Mucosa of descending colon (tissue), 3 donors: ENCODE results near the gene CIDEB. TPM values are rescaled to one million over a fixed set of nuclear protein-coding genes. Genes with fewer than 3 reads are reported as not detected.
"Not testable (repeated sequence)": the region's sequence is repeated elsewhere in the genome, so short reads cannot be mapped to it uniquely, and the experiment has no call there.

Experiments used
- ATAC-seq: fragments of 200-7000 bp; cut with Tn5 transposase; one replicate; pipeline ENCODE4 v1.9.1; 2020; ENCODE audit warnings: mild to moderate bottlenecking, moderate library complexity
- DNase-seq, 3 donors: peaks; one replicate each; pipeline ENCODE4 v3.0.0-alpha.2; 2020
- H3K36me3 ChIP-seq: fragments of 200-600 bp; one replicate; pipeline ENCODE4 v1.8.0; 2021; ENCODE audit warnings: low read depth, mild to moderate bottlenecking
- H3K4me1 ChIP-seq: fragments of 200-600 bp; one replicate; pipeline ENCODE4 v1.8.0; 2021; ENCODE audit warnings: low read depth, mild to moderate bottlenecking
- H3K4me3 ChIP-seq: fragments of 200-600 bp; one replicate; pipeline ENCODE4 v1.8.0; 2021; ENCODE audit warnings: mild to moderate bottlenecking
- H3K9me3 ChIP-seq: fragments of 200-600 bp; one replicate; pipeline ENCODE4 v1.8.0; 2021; ENCODE audit warnings: mild to moderate bottlenecking
- intact Hi-C, 2 donors: fragments of 100-400 bp; cut with DNase I in 1 of 2; cut with micrococcal nuclease in 1 of 2; formaldehyde crosslinking; loops; one replicate each; pipeline versions ENCODE4 v1.11.0 to v1.11.1; 2022; cut with DNase I, micrococcal nuclease
- total RNA-seq, 3 donors: library from RNA; stranded (reverse); fragmentation: NEBNext Ultra II Directional in 2 of 3; extraction: Animal tissue kit (Norgen Biotek cat#: 25700) in 2 of 3; gene quantifications; one replicate each; pipeline versions ENCODE4 v1.2.1 to v1.2.4, GENCODE V29; 2021 to 2023
- TF ChIP-seq, protein P1 (sequence below): fragments of 200-600 bp; IDR thresholded peaks from one replicate; pipeline ENCODE4 v1.8.0; 2022; ENCODE audit warnings: antibody characterized with exemption, mild to moderate bottlenecking
- donor health status: DM: no; HTN: no; CAD: no; lungs with moderate emphysema.
- donor health status: DM: no; HTN: no; CAD: no.
- donor health status: DM: no; HTN: yes; CAD: no.

CIDEB gene
- total RNA-seq, 3 donors from 2014 or later: 8.5 to 15.8 (median 12.1) TPM

DNA sequence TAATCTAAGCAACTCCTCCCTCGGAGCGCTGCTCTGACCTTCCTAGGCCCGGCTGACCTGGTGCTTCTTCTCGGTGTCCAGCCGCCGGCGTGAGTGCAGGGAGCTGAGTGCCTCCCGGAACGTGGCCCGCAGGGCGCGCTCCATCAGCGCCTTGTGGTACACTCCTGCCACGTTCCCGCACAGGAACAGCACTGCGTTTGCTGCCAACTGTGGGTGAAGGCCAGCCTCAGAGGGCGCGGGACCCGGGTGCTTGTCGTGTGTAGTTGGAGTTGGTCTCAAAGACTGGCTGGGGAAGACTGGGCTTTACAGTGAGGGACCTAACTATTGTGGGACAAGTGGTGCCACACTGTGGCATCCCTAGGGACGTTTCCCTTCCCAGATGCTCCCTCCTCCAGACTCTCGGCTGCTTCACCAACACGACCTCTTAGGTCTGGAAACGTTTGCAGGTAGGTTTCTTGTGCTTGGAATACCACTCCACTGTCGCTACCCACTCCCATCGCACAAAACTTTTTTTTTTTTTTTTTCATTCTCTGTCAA is 24.0 kb upstream of the CIDEB start:
- no peaks in the 10 kb centered on the region for H3K9me3 ChIP-seq
- peak in 2 of 3 donors; percentile 42 to 62 for DNase-seq
- peaks cover 36% of the 10 kb centered on the region for H3K4me1 ChIP-seq
- TF ChIP-seq, protein P1, sequence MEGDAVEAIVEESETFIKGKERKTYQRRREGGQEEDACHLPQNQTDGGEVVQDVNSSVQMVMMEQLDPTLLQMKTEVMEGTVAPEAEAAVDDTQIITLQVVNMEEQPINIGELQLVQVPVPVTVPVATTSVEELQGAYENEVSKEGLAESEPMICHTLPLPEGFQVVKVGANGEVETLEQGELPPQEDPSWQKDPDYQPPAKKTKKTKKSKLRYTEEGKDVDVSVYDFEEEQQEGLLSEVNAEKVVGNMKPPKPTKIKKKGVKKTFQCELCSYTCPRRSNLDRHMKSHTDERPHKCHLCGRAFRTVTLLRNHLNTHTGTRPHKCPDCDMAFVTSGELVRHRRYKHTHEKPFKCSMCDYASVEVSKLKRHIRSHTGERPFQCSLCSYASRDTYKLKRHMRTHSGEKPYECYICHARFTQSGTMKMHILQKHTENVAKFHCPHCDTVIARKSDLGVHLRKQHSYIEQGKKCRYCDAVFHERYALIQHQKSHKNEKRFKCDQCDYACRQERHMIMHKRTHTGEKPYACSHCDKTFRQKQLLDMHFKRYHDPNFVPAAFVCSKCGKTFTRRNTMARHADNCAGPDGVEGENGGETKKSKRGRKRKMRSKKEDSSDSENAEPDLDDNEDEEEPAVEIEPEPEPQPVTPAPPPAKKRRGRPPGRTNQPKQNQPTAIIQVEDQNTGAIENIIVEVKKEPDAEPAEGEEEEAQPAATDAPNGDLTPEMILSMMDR: no peak
- H3K4me3 ChIP-seq: no peak overlapping the region
- ATAC-seq: no peak
- H3K36me3 ChIP-seq: no peaks in the 10 kb centered on the region
- intact Hi-C loops: loop anchor here (5.0 kb wide), 3 partner anchors 36 to 106 kb away; partner anchors contain the start of gene NFATC4 (in 1 of the 2)

DNA sequence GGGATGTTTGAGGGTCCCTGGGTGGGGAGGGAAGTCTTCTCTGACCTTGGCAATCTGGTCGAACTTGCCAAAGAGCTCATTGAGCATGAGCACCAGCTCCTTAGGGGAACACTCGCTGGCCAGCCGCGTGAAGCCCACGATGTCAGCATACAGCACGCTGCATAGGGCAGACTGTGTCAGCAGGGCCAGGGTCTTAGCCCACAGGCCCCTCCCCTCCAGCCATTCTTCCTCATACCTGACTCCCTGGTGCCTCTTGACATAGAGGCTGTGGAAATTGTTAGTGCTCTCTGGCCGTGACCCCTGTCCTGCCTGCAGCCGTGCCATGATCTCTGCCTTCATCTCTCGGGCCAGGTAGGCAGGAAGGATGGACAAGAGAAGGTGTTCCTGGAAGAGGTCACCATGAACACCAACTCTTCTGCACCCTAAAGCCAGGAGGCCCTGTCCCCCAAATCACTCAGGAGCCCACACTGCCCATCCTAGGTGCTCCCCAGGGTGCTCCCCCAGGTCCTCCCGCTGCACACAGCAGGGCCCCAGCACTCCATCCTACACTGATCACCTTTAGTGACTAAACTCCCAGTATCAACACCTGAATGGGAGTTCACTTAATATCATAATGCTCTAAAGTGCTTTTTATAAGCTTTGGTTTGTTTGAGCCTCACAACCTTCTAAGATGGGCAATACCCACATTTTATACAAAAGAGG is 23.3 kb upstream of the CIDEB start:
- ATAC-seq (no peak), DNase-seq (peak in 1 of 3 donors; percentile 55)
- TF ChIP-seq, protein P1: no peak
- H3K4me1 ChIP-seq: peaks cover 36% of the 10 kb centered on the region
- intact Hi-C loops: loop anchor here (5.0 kb wide), 3 partner anchors 36 to 106 kb away; partner anchors contain the start of gene NFATC4 (in 1 of the 2)
- no peak overlapping the region for H3K4me3 ChIP-seq
- no peaks in the 10 kb centered on the region for H3K36me3 ChIP-seq
- H3K9me3 ChIP-seq: no peaks in the 10 kb centered on the region

DNA sequence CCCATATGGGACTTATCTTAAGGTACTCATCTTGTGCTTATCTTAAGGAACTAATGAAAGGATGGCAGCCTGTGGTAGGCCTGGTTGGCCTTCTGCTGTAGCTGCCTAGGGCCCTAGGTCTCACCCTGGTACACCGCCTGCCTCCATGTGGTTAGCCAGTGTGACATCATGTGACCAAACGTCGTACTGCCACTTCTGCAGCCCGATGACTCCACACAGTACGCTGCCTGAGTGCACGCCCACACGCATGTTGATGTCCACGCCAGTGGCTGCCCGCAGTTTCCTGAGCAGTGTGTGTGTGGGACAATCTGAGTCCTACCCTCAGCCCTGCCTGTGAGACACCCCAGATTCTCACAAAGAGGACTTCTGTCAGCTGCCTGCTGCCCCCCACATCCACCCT is 22.0 kb upstream of the CIDEB start:
- peaks cover 29% of the 10 kb centered on the region for H3K4me1 ChIP-seq
- TF ChIP-seq, protein P1: no peak
- no peaks in the 10 kb centered on the region for H3K9me3 ChIP-seq
- peak; percentile 48 to 84 (median 57) for DNase-seq
- no peak overlapping the region for H3K4me3 ChIP-seq
- intact Hi-C loops: loop anchor here (5.0 kb wide), 3 partner anchors 38 to 108 kb away; partner anchors contain the start of gene NFATC4 (in 1 of the 2)
- ATAC-seq: peak; percentile 10
- H3K36me3 ChIP-seq: no peaks in the 10 kb centered on the region

DNA sequence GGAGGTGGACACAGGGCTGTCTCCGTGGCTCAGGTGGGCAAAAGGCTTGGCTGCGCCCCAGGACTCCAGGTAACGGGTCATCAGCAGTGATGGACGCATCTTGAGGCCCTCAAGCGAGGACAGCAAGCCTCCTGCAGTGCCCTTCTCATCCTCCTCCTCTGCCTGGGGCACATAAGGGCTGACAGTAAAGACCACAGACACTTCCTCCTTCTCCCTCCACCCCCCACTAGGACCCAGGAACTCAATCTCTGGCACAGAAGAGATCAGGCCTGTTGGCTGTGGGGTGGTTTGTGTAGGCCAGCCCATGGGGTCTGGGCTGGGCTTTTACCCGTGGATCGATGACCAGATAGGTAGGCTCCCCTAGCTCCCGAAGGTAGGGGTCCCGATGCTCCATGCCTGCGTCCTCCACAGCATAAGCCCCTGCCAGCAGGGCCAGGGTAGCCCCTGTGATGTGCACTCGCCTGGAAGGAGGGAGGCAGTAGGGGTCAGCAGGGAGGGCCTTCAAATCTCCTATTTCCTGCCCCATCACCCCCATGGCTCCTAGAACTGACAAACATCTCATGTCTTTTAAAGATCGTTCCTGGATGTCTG is 21.4 kb upstream of the CIDEB start:
- H3K4me3 ChIP-seq: no peak overlapping the region
- H3K9me3 ChIP-seq: no peaks in the 10 kb centered on the region
- ATAC-seq (no peak), DNase-seq (peak in 1 of 3 donors; percentile 54)
- H3K36me3 ChIP-seq: no peaks in the 10 kb centered on the region
- H3K4me1 ChIP-seq: peaks cover 23% of the 10 kb centered on the region
- intact Hi-C loops: no loop called here
- TF ChIP-seq, protein P1: no peak

- TF ChIP-seq, protein P1: peak; percentile 51
- H3K36me3 ChIP-seq, H3K4me3 ChIP-seq, H3K9me3 ChIP-seq, ATAC-seq, intact Hi-C loops: not testable (repeated sequence)
- DNase-seq: peak; percentile 69 to 74 (median 71)
- H3K4me1 ChIP-seq: peaks cover 12% of the 10 kb centered on the region
These were observed 20.1 kb upstream of the CIDEB start for GRCh38 chr14:24327914-24328313.
